H9 (cell line): Measurements from ENCODE around the gene HDLBP. TPM values are rescaled to one million over a fixed set of nuclear protein-coding genes. Genes with fewer than 3 reads are reported as not detected.

Experiments
- DNase-seq: peaks from one replicate; pipeline ENCODE4 v3.0.0-alpha.2; 2017
- H2AFZ ChIP-seq: one replicate; pipeline ENCODE4 v1.6.1; 2013; ENCODE audit warnings: mild to moderate bottlenecking, low read length, control low read depth, moderate library complexity
- H2AK5ac ChIP-seq: 2 replicates; pipeline ENCODE4 v1.6.1; 2013; ENCODE audit warnings: low read length, control low read depth, mixed read lengths; ENCODE audit not compliant: insufficient read length
- H2BK120ac ChIP-seq: one replicate; pipeline ENCODE4 v1.6.1; 2013; ENCODE audit warnings: low read depth, mild to moderate bottlenecking, low read length, control low read depth, inconsistent platforms; ENCODE audit not compliant: poor library complexity, severe bottlenecking
- H2BK12ac ChIP-seq: 2 replicates; pipeline ENCODE4 v1.6.1; 2013; ENCODE audit warnings: low read length, control low read depth, mixed read lengths, low read depth; ENCODE audit not compliant: insufficient read length
- H2BK15ac ChIP-seq: 2 replicates; pipeline ENCODE4 v1.6.1; 2013; ENCODE audit warnings: low read depth, low read length, control low read depth
- H2BK20ac ChIP-seq: one replicate; pipeline ENCODE4 v1.6.1; 2013; ENCODE audit warnings: low read depth, mild to moderate bottlenecking, low read length, control low read depth, inconsistent platforms; ENCODE audit not compliant: poor library complexity, severe bottlenecking
- H2BK5ac ChIP-seq: 2 replicates; pipeline ENCODE4 v1.6.1; 2013; ENCODE audit warnings: low read length, control low read depth, mixed read lengths; ENCODE audit not compliant: insufficient read length
- H3K14ac ChIP-seq: 2 replicates; pipeline ENCODE4 v1.6.1; 2013; ENCODE audit warnings: low read length, control low read depth; ENCODE audit not compliant: insufficient read depth
- H3K18ac ChIP-seq: 2 replicates; pipeline ENCODE4 v1.6.1; 2013; ENCODE audit warnings: low read depth, mild to moderate bottlenecking, mixed read lengths, low read length, control low read depth; ENCODE audit not compliant: insufficient read length
- H3K23ac ChIP-seq: 2 replicates; pipeline ENCODE4 v1.6.1; 2013; ENCODE audit warnings: low read length, control low read depth, mixed read lengths, low read depth; ENCODE audit not compliant: insufficient read length
- H3K23me2 ChIP-seq: 2 replicates; pipeline ENCODE4 v1.6.1; 2013; ENCODE audit warnings: low read depth, mild to moderate bottlenecking, mixed read lengths, low read length, control low read depth; ENCODE audit not compliant: insufficient read length, poor library complexity, severe bottlenecking
- H3K27ac ChIP-seq: 2 replicates; pipeline ENCODE4 v1.5.1; 2013; ENCODE audit warnings: low read length, control low read depth, mixed read lengths, low read depth; ENCODE audit not compliant: insufficient read length
- H3K27me3 ChIP-seq: 2 replicates; pipeline ENCODE4 v1.6.1; 2013; ENCODE audit warnings: low read length, control low read depth, inconsistent platforms; ENCODE audit not compliant: insufficient read depth
- H3K4ac ChIP-seq: 2 replicates; pipeline ENCODE4 v1.6.1; 2013; ENCODE audit warnings: low read depth, mild to moderate bottlenecking, control low read depth, inconsistent platforms, low read length, moderate library complexity
- H3K4me1 ChIP-seq: 2 replicates; pipeline ENCODE4 v1.6.1; 2013; ENCODE audit warnings: low read length, control low read depth, inconsistent platforms; ENCODE audit not compliant: insufficient read depth
- H3K4me2 ChIP-seq: 2 replicates; pipeline ENCODE4 v1.6.1; 2013; ENCODE audit warnings: low read length, control low read depth, mixed read lengths; ENCODE audit not compliant: insufficient read length, insufficient read depth
- H3K56ac ChIP-seq: 2 replicates; pipeline ENCODE4 v1.6.1; 2013; ENCODE audit warnings: low read depth, mild to moderate bottlenecking, mixed read lengths, low read length, control low read depth; ENCODE audit not compliant: insufficient read length
- H3K79me1 ChIP-seq: 2 replicates; pipeline ENCODE4 v1.6.1; 2013; ENCODE audit warnings: low read depth, mild to moderate bottlenecking, moderate library complexity, low read length, control low read depth, inconsistent platforms; ENCODE audit not compliant: insufficient read depth, poor library complexity, severe bottlenecking
- H3K79me2 ChIP-seq: 2 replicates; pipeline ENCODE4 v1.6.1; 2013; ENCODE audit warnings: low read length, control low read depth, inconsistent platforms; ENCODE audit not compliant: insufficient read depth
- H3K9ac ChIP-seq: 2 replicates; pipeline ENCODE4 v1.6.1; 2013; ENCODE audit warnings: low read length, control low read depth, mixed read lengths; ENCODE audit not compliant: insufficient read length; ENCODE audit errors: extremely low read depth
- H3K9me3 ChIP-seq: one replicate; pipeline ENCODE4 v1.6.1; 2013; ENCODE audit warnings: low read depth, low read length, inconsistent platforms; ENCODE audit not compliant: control insufficient read depth
- H3T11ph ChIP-seq: one replicate; pipeline ENCODE4 v1.6.1; 2013; ENCODE audit warnings: mild to moderate bottlenecking, low read length, control low read depth, inconsistent platforms
- H4K20me1 ChIP-seq: one replicate; pipeline ENCODE4 v1.6.1; 2013; ENCODE audit not compliant: control insufficient read depth, insufficient read length, insufficient read depth
- H4K5ac ChIP-seq: 2 replicates; pipeline ENCODE4 v1.6.1; 2013; ENCODE audit warnings: low read depth, mild to moderate bottlenecking, mixed read lengths, low read length, control low read depth; ENCODE audit not compliant: insufficient read length
- H4K8ac ChIP-seq: replicated peaks from 2 replicates; pipeline ENCODE4 v1.6.1; 2013; ENCODE audit warnings: low read length, control low read depth, mixed read lengths, low read depth; ENCODE audit not compliant: insufficient read length
- H4K91ac ChIP-seq: 2 replicates; pipeline ENCODE4 v1.6.1; 2013; ENCODE audit warnings: low read depth, mild to moderate bottlenecking, moderate library complexity, mixed read lengths, low read length, control low read depth; ENCODE audit not compliant: insufficient read length
- H3K27ac Mint-ChIP-seq, 3 experiments: 2 replicates in 2 of 3; 3 replicates in 1 of 3; pipeline ENCODE4 v1.8.0; 2020 to 2021; ENCODE audit warnings: mixed read lengths in 3 of 3, mild to moderate bottlenecking in 1 of 3, moderate library complexity in 1 of 3
- H3K27me3 Mint-ChIP-seq: 2 replicates; pipeline ENCODE4 v1.8.0; 2021; ENCODE audit warnings: low read depth, mild to moderate bottlenecking, moderate library complexity, mixed read lengths
- H3K36me3 Mint-ChIP-seq, 3 experiments: 2 replicates in 2 of 3; 3 replicates in 1 of 3; pipeline ENCODE4 v1.8.0; 2020 to 2021; ENCODE audit warnings: low read depth in 3 of 3, mixed read lengths in 3 of 3; ENCODE audit not compliant: insufficient read depth in 1 of 3
- H3K4me1 Mint-ChIP-seq, 2 experiments: 2 replicates each; pipeline ENCODE4 v1.8.0; 2020; ENCODE audit warnings: mixed read lengths in 2 of 2
- H3K4me3 Mint-ChIP-seq, 2 experiments: 2 replicates in 1 of 2; 3 replicates in 1 of 2; pipeline ENCODE4 v1.8.0; 2020 to 2021; ENCODE audit warnings: mild to moderate bottlenecking in 2 of 2, mixed read lengths in 2 of 2, moderate library complexity in 1 of 2
- H3K9me3 Mint-ChIP-seq, 2 experiments: 2 replicates in 1 of 2; 3 replicates in 1 of 2; pipeline ENCODE4 v1.8.0; 2020; ENCODE audit warnings: mild to moderate bottlenecking in 2 of 2, mixed read lengths in 2 of 2, moderate library complexity in 1 of 2
- WGBS: extraction: QIAGEN DNeasy Blood & Tissue Kit; methylation state at CpG from one replicate; pipeline ENCODE4 v1.1.7; 2013; ENCODE audit warnings: missing lambda C conversion rate, low lambda C conversion rate, mixed read lengths; ENCODE audit not compliant: insufficient read length; ENCODE audit errors: extremely low coverage; 5-methylcytosine and 5-hydroxymethylcytosine counted together
- total RNA-seq: library from RNA; stranded (reverse); gene quantifications from 2 replicates; pipeline ENCODE4 v1.2.1, GENCODE V29; 2021
- TF ChIP-seq, protein P1 (sequence below): fragments of 200-600 bp; sonication (generic); conservative IDR thresholded peaks from 3 replicates; pipeline ENCODE4 v1.8.0; 2021; ENCODE audit warnings: antibody characterized with exemption, mild to moderate bottlenecking

HDLBP gene
- total RNA-seq, 1 experiment from 2014 or later: 364 TPM

DNA sequence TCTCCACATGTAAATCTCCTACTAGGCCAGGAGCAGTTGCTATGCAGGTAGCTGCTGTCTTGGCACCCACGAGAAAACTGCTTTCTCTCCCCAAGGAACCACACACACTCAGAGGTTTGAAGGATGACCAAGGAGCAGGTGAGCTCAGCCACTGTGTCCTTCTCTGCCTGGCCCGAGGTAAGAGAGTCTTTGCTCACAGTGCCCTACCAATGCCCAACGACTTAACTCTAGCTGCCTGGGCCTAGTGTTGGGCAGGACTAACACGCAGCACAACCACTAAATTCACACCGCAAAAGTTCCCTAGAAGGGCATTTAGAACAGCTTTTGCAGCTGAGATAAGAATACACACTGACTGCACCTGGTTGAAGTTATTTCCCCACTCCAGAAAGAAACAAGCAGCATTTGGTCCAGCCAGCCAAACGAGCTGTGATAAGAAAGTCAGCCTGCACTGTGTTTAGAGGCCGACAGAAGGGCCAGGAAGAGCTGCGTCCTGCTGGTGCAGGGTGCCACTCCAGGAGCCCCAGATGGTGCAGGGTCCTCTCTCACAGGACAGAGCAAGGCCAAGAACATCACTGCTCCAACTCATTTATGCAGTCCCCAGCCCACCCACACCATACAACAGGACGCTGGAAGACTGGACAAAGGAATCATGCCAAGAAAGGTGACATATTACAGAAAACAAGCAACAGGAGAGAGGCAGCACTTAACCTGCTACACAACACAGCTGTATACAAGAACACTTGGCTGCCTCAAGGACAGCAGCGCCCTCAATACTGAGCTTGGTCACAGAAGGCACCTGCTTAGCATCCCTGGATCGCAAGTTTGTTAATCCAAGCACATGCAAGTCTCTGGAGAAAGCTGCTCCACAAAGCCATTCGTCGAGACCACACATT lies 12.5 kb downstream of the HDLBP start:
- peaks cover 19 to 27% of the 10 kb centered on the region in 2 experiments for H3K4me1 Mint-ChIP-seq
- Histone ChIP-seq H3K9ac (no peak overlapping the region), H3K18ac (no peak overlapping the region), H4K20me1 (no peaks in the 10 kb centered on the region), H3K4me2 (no peak overlapping the region), H2BK20ac (no peak overlapping the region), H3K23ac (no peak overlapping the region), H3K9me3 (no peaks in the 10 kb centered on the region), H3K79me2 (peaks cover 54% of the 10 kb centered on the region; the same call in 1 of the 2 replicates), H3K27ac (no peak overlapping the region), H4K5ac (no peak overlapping the region), H3T11ph (no peak overlapping the region), H2AFZ (no peak overlapping the region), H2BK12ac (no peak overlapping the region), H3K79me1 (peaks cover 5% of the 10 kb centered on the region), H4K8ac (no peak overlapping the region), H2BK15ac (no peak overlapping the region), H3K4me1 (no peaks in the 10 kb centered on the region; the same call in 1 of the 2 replicates), H3K4ac (no peak overlapping the region), H2AK5ac (no peak overlapping the region), H3K23me2 (no peaks in the 10 kb centered on the region), H4K91ac (no peak overlapping the region), H2BK120ac (no peak overlapping the region), H2BK5ac (no peak overlapping the region), H3K14ac (no peak overlapping the region), H3K56ac (no peak overlapping the region), H3K27me3 (no peaks in the 10 kb centered on the region)
- H3K36me3 Mint-ChIP-seq: no peaks in the 10 kb centered on the region; a peak in 1 of 7 replicates
- WGBS: no CpG with 5 or more reads among the region's 13 CpGs
- no peak overlapping the region for H3K4me3 Mint-ChIP-seq
- TF ChIP-seq, protein P1, sequence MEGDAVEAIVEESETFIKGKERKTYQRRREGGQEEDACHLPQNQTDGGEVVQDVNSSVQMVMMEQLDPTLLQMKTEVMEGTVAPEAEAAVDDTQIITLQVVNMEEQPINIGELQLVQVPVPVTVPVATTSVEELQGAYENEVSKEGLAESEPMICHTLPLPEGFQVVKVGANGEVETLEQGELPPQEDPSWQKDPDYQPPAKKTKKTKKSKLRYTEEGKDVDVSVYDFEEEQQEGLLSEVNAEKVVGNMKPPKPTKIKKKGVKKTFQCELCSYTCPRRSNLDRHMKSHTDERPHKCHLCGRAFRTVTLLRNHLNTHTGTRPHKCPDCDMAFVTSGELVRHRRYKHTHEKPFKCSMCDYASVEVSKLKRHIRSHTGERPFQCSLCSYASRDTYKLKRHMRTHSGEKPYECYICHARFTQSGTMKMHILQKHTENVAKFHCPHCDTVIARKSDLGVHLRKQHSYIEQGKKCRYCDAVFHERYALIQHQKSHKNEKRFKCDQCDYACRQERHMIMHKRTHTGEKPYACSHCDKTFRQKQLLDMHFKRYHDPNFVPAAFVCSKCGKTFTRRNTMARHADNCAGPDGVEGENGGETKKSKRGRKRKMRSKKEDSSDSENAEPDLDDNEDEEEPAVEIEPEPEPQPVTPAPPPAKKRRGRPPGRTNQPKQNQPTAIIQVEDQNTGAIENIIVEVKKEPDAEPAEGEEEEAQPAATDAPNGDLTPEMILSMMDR: no peak
- DNase-seq: no peak
- no peaks in the 10 kb centered on the region for H3K27me3 Mint-ChIP-seq
- H3K27ac Mint-ChIP-seq: peak overlapping the region; percentile 65 to 74 (median 68); a peak in 6 of 7 replicates
- H3K9me3 Mint-ChIP-seq: no peaks in the 10 kb centered on the region
